Measurements from ENCODE around the gene NR3C2. TPM values are rescaled to one million over a fixed set of nuclear protein-coding genes. Genes with fewer than 3 reads are reported as not detected.

NR3C2 gene
- total and polyA plus RNA-seq, 2 of the 4 experiments (the other 2 are of a cell fraction): 1.1 to 2.3 TPM

DNA sequence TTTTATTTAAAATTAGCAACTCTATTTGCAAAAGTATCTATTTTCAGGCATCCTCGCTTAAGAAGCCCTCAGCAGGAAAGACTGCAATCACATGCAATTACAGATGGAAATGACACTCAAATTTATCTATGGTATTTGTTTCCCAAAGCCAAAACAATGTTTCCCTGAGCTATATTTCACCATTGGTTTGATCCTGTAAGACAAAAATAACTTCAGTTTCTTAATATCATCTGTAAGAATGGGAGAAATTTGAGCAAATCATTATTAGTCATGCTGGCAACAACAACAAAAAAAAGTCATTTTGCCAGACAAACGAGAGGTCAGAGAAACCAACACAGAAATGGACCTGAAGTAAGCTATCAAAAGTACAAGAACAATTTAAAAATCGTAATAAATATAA, 204.1 kb downstream of the NR3C2 start:
- no peak overlapping the region for H3K56ac ChIP-seq (ENCODE audit: extremely low read depth, insufficient read depth, low read length)
- no peak overlapping the region for H2BK15ac ChIP-seq (ENCODE audit: low read depth, low read length)
- no peak overlapping the region for H2BK20ac ChIP-seq (ENCODE audit: low read depth, low read length)
- CTCF ChIA-PET: no interaction called here
- no peak overlapping the region for H2AK9ac ChIP-seq (replicated peaks; ENCODE audit: low read depth, low read length, poor library complexity)
- H2AFZ ChIP-seq (replicated peaks; ENCODE audit: low read length, poor library complexity): no peak overlapping the region
- H4K91ac ChIP-seq (ENCODE audit: insufficient read depth, low read depth, low read length): no peak overlapping the region
- no peaks in the 10 kb centered on the region for H3K79me1 ChIP-seq (ENCODE audit: low read depth in 1 of 2, low read length in 2 of 2)
- no peaks in the 10 kb centered on the region for H4K20me1 ChIP-seq (ENCODE audit: insufficient read depth, low read length)
- TF ChIP-seq, protein P1, sequence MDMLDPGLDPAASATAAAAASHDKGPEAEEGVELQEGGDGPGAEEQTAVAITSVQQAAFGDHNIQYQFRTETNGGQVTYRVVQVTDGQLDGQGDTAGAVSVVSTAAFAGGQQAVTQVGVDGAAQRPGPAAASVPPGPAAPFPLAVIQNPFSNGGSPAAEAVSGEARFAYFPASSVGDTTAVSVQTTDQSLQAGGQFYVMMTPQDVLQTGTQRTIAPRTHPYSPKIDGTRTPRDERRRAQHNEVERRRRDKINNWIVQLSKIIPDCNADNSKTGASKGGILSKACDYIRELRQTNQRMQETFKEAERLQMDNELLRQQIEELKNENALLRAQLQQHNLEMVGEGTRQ (IDR thresholded peaks at IDR 0.05; ENCODE audit: low read depth, low read length): no peak
- TF ChIP-seq RFX5 (IDR thresholded peaks at IDR 0.05; ENCODE audit: low read depth, low read length) (no peak), SMC3 (IDR thresholded peaks at IDR 0.05; ENCODE audit: low read depth, low read length) (no peak), CEBPB (IDR thresholded peaks at IDR 0.05; ENCODE audit: low read depth, low read length) (no peak), RCOR1 (IDR thresholded peaks at IDR 0.05; ENCODE audit: insufficient replicate concordance, low read length) (no peak), MXI1 (IDR thresholded peaks at IDR 0.05; ENCODE audit: borderline replicate concordance, low read depth, low read length) (no peak), MAFK (IDR thresholded peaks at IDR 0.05; ENCODE audit: low read depth, low read length) (no peak), BHLHE40 (IDR thresholded peaks at IDR 0.05; ENCODE audit: low read depth, low read length) (no peak), CHD1 (IDR thresholded peaks at IDR 0.05; ENCODE audit: low read depth, low read length) (no peak)
- TF ChIP-seq, protein P2, sequence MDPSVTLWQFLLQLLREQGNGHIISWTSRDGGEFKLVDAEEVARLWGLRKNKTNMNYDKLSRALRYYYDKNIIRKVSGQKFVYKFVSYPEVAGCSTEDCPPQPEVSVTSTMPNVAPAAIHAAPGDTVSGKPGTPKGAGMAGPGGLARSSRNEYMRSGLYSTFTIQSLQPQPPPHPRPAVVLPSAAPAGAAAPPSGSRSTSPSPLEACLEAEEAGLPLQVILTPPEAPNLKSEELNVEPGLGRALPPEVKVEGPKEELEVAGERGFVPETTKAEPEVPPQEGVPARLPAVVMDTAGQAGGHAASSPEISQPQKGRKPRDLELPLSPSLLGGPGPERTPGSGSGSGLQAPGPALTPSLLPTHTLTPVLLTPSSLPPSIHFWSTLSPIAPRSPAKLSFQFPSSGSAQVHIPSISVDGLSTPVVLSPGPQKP (IDR thresholded peaks at IDR 0.05; ENCODE audit: borderline replicate concordance, low read depth, low read length): no peak
- TF ChIP-seq, protein P3, sequence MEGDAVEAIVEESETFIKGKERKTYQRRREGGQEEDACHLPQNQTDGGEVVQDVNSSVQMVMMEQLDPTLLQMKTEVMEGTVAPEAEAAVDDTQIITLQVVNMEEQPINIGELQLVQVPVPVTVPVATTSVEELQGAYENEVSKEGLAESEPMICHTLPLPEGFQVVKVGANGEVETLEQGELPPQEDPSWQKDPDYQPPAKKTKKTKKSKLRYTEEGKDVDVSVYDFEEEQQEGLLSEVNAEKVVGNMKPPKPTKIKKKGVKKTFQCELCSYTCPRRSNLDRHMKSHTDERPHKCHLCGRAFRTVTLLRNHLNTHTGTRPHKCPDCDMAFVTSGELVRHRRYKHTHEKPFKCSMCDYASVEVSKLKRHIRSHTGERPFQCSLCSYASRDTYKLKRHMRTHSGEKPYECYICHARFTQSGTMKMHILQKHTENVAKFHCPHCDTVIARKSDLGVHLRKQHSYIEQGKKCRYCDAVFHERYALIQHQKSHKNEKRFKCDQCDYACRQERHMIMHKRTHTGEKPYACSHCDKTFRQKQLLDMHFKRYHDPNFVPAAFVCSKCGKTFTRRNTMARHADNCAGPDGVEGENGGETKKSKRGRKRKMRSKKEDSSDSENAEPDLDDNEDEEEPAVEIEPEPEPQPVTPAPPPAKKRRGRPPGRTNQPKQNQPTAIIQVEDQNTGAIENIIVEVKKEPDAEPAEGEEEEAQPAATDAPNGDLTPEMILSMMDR (conservative IDR thresholded peaks at IDR 0.05; ENCODE audit: low read depth, low read length): no peak
- no peak overlapping the region for H2BK5ac ChIP-seq (ENCODE audit: low read depth, low read length, poor library complexity, severe bottlenecking)
- H3K9me3 ChIP-seq (ENCODE audit: control insufficient read depth, insufficient read depth, low read length): no peaks in the 10 kb centered on the region
- in situ Hi-C loops (cut with MboI; ENCODE audit: low sequenced_read_pairs): no loop called here
- no peak overlapping the region for H4K8ac ChIP-seq (ENCODE audit: low read depth in 2 of 2, low read length in 2 of 2)
- H3K18ac ChIP-seq (ENCODE audit: low read depth, low read length): no peak overlapping the region
- H3K36me3 ChIP-seq (ENCODE audit: control insufficient read depth, insufficient read depth, low read length): no peaks in the 10 kb centered on the region
- WGBS, 2 experiments (ENCODE audit: extremely low coverage in 2 of 2, insufficient read length in 1 of 2): no CpG with 5 or more reads among the region's 3 CpGs
- no peak overlapping the region for H3K9ac ChIP-seq (ENCODE audit: low read depth, low read length)
- H2BK120ac ChIP-seq (ENCODE audit: low read depth, low read length): no peak overlapping the region
- H3K4me3 ChIP-seq (ENCODE audit: insufficient read depth, low read depth, low read length): no peak overlapping the region
- BruUV-seq (replicated peaks): no TSS peak
- no peaks in the 10 kb centered on the region for H3K27me3 ChIP-seq (ENCODE audit: control insufficient read depth, insufficient read depth, low read length)
- H3K4me1 ChIP-seq (ENCODE audit: control insufficient read depth, insufficient read depth, low read length): no peaks in the 10 kb centered on the region
- H2AK5ac ChIP-seq (ENCODE audit: low read depth, low read length): no peak overlapping the region
- no peak overlapping the region for H3K14ac ChIP-seq (replicated peaks; ENCODE audit: low read depth, low read length)
- dilution Hi-C loops (cut with HindIII; ENCODE audit: low sequenced_read_pairs, unreplicated experiment): no loop called here
- intact Hi-C loops (cut with micrococcal nuclease): no loop called here
- ATAC-seq (ENCODE audit: low read depth) (no peak), DNase-seq (no peak)
- H3K27ac ChIP-seq (ENCODE audit: insufficient read depth, low read length): no peak overlapping the region
- H3K4me2 ChIP-seq (ENCODE audit: low read depth, low read length): no peak overlapping the region
- no peak overlapping the region for H4K5ac ChIP-seq (ENCODE audit: low read depth, low read length)
- no peak overlapping the region for H3K4ac ChIP-seq (ENCODE audit: low read depth, low read length)
- no peaks in the 10 kb centered on the region for H3K9me1 ChIP-seq (ENCODE audit: insufficient read depth, low read length)
- POLR2A ChIA-PET (ENCODE audit: unreplicated experiment): no interaction called here
- no peak overlapping the region for H3K23ac ChIP-seq (ENCODE audit: low read depth, low read length)

All from IMR-90 (cell line).